ENCODE data around the gene POU2F1. TPM values are rescaled to one million over a fixed set of nuclear protein-coding genes. Genes with fewer than 3 reads are reported as not detected.

Gene POU2F1
- polyA plus RNA-seq, 2 of the 4 experiments (the other 2 are of a cell fraction), result 2.9 to 9.4 TPM

DNA sequence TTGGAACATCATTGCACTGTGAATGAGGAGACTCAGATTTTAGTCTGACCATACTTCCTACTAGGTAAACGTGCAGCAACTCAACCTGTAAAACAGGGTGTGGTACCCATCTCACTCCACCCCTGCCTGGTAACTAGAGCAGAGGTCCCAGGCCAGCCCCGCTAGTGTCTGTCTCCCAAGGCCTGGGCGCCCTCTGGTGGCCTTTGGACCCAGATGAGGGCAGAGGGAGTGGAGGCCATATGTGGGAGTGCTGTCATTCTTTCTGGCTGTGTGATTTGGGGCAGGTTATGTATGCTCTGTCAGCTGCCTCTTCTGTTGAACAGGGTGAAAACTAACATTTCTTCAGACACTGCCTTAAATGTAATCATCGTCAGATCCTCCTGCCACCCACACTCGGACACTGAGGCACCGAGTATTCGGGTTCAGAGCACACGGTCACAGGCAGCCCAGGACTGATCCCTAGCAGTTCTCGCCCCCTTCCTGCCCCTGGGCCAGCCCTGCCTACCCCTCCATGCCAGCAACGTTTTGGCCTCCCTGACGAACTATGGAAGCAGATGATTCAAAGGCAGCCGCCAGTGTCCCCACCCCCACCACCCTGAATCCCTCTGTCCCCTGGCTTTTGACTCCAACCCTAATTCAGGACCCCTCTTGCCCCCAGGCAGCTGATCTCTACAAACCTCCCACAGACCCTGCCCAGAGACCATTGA, 221.6 kb downstream of the POU2F1 start:
- DNase-seq (ENCODE audit: low read depth in 1 of 2, low spot score in 1 of 2) (peak; percentile 79 to 93), ATAC-seq (peak; percentile 95 to 96), FAIRE-seq (no peak)
- Histone ChIP-seq H3K4me3 (no peak overlapping the region), H3K4me2 (no peak overlapping the region), H3K4me1 (peaks cover 3% of the 10 kb centered on the region; the same call in 2 of the 3 replicates), H3K9me3 (no peaks in the 10 kb centered on the region), H3K27ac (peak overlapping the region in 1 of 2 experiments; percentile 14; a peak in 1 of 6 replicates)
- POLR2A ChIA-PET, result no interaction called here
- CTCF ChIA-PET, result interaction anchor here (0.7 to 8.3 kb wide), 38 partner anchors 9 to 532 kb away, joined by 3 to 72 read pairs (median 4); no protein-coding TSS in a partner anchor
- TF ChIP-seq SMC3 (IDR thresholded peaks at IDR 0.05) (peak; percentile 96), RAD21 (conservative IDR thresholded peaks at IDR 0.05 in 1 of 2, IDR thresholded peaks at IDR 0.05 in 1 of 2) (peak; percentile 92)
- TF ChIP-seq, protein P1, sequence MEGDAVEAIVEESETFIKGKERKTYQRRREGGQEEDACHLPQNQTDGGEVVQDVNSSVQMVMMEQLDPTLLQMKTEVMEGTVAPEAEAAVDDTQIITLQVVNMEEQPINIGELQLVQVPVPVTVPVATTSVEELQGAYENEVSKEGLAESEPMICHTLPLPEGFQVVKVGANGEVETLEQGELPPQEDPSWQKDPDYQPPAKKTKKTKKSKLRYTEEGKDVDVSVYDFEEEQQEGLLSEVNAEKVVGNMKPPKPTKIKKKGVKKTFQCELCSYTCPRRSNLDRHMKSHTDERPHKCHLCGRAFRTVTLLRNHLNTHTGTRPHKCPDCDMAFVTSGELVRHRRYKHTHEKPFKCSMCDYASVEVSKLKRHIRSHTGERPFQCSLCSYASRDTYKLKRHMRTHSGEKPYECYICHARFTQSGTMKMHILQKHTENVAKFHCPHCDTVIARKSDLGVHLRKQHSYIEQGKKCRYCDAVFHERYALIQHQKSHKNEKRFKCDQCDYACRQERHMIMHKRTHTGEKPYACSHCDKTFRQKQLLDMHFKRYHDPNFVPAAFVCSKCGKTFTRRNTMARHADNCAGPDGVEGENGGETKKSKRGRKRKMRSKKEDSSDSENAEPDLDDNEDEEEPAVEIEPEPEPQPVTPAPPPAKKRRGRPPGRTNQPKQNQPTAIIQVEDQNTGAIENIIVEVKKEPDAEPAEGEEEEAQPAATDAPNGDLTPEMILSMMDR (IDR thresholded peaks at IDR 0.05), result peak; percentile 91
- TF ChIP-seq, protein P2, sequence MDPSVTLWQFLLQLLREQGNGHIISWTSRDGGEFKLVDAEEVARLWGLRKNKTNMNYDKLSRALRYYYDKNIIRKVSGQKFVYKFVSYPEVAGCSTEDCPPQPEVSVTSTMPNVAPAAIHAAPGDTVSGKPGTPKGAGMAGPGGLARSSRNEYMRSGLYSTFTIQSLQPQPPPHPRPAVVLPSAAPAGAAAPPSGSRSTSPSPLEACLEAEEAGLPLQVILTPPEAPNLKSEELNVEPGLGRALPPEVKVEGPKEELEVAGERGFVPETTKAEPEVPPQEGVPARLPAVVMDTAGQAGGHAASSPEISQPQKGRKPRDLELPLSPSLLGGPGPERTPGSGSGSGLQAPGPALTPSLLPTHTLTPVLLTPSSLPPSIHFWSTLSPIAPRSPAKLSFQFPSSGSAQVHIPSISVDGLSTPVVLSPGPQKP (IDR thresholded peaks at IDR 0.05; ENCODE audit: low read depth, low read length), result no peak
- WGBS (ENCODE audit: missing lambda C conversion rate), result 43% methylated on average over 12 of the region's 12 CpGs

DNA sequence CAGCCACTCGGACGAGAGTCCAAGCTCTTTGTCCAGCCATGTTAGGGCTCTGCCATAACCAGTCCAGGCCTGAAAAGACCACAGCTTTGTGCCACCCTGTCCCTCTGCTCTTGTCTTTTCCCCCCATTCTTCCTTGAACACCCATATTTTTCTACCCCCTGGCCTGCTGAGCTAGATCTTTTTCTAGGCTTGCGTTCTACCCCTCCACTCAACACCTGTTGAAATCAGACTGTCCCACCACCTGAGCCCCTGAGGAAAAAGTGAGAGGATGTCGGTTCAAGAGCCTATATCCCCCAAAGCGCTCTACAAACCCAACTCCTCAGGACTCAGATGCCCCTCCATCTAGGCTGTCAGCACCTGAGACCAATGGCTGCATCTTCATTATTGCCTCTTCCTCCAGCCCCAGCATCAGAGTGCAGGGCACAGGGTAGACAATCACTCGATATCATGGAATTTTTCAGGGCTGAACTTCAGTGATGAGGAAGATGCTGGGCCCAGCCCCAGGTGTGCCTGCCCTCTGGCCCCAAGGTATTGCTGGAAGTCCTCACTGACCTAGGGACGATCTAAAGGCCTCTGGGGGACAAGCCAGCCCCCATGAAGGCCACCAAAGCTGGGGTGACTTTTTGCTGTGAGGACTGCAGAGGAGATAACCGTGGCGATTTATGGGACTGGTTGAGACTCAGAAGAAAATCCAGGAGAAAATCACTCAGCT, 222.3 kb downstream of the POU2F1 start:
- H3K9me3 ChIP-seq, result no peaks in the 10 kb centered on the region
- POLR2A ChIA-PET, result no interaction called here
- 0 out of 6 replicates have a peak overlapping the region, but pooled peaks of 1 of the 2 experiments have one; percentile 14 for H3K27ac ChIP-seq
- WGBS (ENCODE audit: missing lambda C conversion rate), result 51% methylated on average over 8 of the region's 9 CpGs
- ATAC-seq (no peak), FAIRE-seq (no peak), DNase-seq (ENCODE audit: low read depth in 1 of 2, low spot score in 1 of 2) (no peak)
- H3K4me2 ChIP-seq, result no peak overlapping the region
- no peak overlapping the region for H3K4me3 ChIP-seq
- no peak for TF ChIP-seq TP53 (CRISPR knock-in tag; IDR thresholded peaks at IDR 0.05)
- no peak for TF ChIP-seq HDAC2 (IDR thresholded peaks at IDR 0.05)
- TF ChIP-seq EHMT2 (IDR thresholded peaks at IDR 0.05; ENCODE audit: low read depth), result no peak
- TF ChIP-seq MAFK (IDR thresholded peaks at IDR 0.05; ENCODE audit: partially characterized antibody), result no peak
- TF ChIP-seq PHF8 (IDR thresholded peaks at IDR 0.05; ENCODE audit: borderline replicate concordance, low read depth), result no peak
- peaks cover 10% of the 10 kb centered on the region for H3K4me1 ChIP-seq
- CTCF ChIA-PET, result interaction anchor here (0.7 to 8.3 kb wide), 29 partner anchors 8 to 533 kb away, joined by 3 to 72 read pairs (median 4); no protein-coding TSS in a partner anchor

DNA sequence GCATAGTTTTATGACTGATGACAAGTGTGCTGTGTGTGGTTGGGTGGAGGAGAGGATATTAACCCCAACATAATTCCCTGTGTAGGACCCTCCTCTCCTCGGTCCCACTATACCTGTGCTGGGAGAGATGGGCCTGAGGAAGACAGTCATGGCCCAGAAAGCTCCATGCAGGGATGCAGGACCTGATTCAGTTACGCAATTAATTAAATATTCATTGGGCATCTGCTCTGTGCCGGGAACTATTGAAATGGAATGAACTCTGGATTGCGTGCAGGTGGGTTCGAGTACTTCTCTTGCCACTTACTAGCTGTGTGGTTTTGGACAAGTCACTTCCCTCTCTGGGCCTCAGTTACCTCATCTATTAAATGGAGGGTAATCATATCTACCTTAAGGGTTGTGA, 223.1 kb downstream of the POU2F1 start:
- no peak for DNase-seq (ENCODE audit: low read depth in 1 of 2, low spot score in 1 of 2)

DNA sequence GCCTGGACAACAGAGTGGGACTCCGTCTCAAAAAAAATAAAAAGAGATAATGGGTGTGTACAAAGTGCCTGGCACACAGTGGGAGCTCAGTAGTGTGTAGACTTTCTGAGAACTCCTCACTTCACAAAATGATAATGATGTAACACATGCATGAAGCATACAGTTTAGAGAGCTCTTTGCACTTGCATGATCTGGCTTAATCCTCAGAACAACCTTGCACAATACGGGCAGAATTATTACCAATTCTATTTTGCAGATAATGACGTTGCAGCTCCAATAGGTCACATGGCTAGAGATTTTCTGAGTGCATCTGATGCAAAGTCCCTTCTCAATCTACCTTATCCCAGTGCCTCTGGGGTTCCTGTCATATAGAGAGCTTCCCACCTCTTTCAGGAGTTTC, 226.3 kb downstream of the POU2F1 start:
- H3K4me3 ChIP-seq, result no peak overlapping the region
- H3K27ac ChIP-seq, result peak overlapping the region in 1 of 2 experiments; percentile 56; a peak in 2 of 6 replicates
- no peaks in the 10 kb centered on the region for H3K9me3 ChIP-seq
- 85% methylated on average over 3 of the region's 3 CpGs for WGBS (ENCODE audit: missing lambda C conversion rate)
- POLR2A ChIA-PET, result interaction anchor here (1.2 to 1.4 kb wide), 2 partner anchors 9 to 226 kb away, joined by 3 to 5 read pairs; partner anchors contain the start of gene POU2F1
- TF ChIP-seq CHD2 (IDR thresholded peaks at IDR 0.05; ENCODE audit: low read length, partially characterized antibody) (no peak), HEYL (CRISPR knock-in tag; IDR thresholded peaks at IDR 0.05) (no peak), EP300 (IDR thresholded peaks at IDR 0.05) (no peak), RCOR1 (IDR thresholded peaks at IDR 0.05; ENCODE audit: low read depth, low read length) (no peak), MYC (IDR thresholded peaks at IDR 0.05; ENCODE audit: borderline replicate concordance, low read length) (no peak)
- H3K4me2 ChIP-seq, result peak overlapping the region; percentile 56
- FAIRE-seq (no peak), ATAC-seq (no peak), DNase-seq (ENCODE audit: low read depth in 1 of 2, low spot score in 1 of 2) (no peak)
- CTCF ChIA-PET, result interaction anchor here (0.9 to 3.8 kb wide), 7 partner anchors 9 to 381 kb away, joined by 3 to 19 read pairs (median 5); no protein-coding TSS in a partner anchor
- peaks cover 14% of the 10 kb centered on the region for H3K4me1 ChIP-seq

More for the DNA sequence above, 223.1 kb downstream of the POU2F1 start:
- ChIA-PET CTCF (interaction anchor here (0.8 to 8.3 kb wide), 7 partner anchors 10 to 179 kb away, joined by 3 to 72 read pairs (median 13); no protein-coding TSS in a partner anchor), POLR2A (no interaction called here)
- no peak overlapping the region for H3K4me3 ChIP-seq
- TF ChIP-seq PHF8 (IDR thresholded peaks at IDR 0.05; ENCODE audit: borderline replicate concordance, low read depth) (no peak), FOSL2 (IDR thresholded peaks at IDR 0.05) (no peak), FOSL2 (CRISPR knock-in tag; IDR thresholded peaks at IDR 0.05) (no peak), RCOR1 (IDR thresholded peaks at IDR 0.05; ENCODE audit: low read depth, low read length) (no peak), TFCP2L1 (CRISPR knock-in tag; IDR thresholded peaks at IDR 0.05) (no peak), RFX5 (IDR thresholded peaks at IDR 0.05) (no peak)
- H3K4me2 ChIP-seq, result no peak overlapping the region
- H3K9me3 ChIP-seq, result no peaks in the 10 kb centered on the region
- H3K4me1 ChIP-seq, result peaks cover 14% of the 10 kb centered on the region
- H3K27ac ChIP-seq, result no peak overlapping the region
- FAIRE-seq, result no peak
- WGBS (ENCODE audit: missing lambda C conversion rate), result 75% methylated on average over 5 of the region's 5 CpGs
- ATAC-seq, result no peak

All from A549 (cell line).